OCI-LY1 (cell line): ENCODE measurements around the gene AQP12A.

ENCODE experiments used
- CTCF ChIP-seq: fragments of 200-600 bp; sonication (generic), shearing (Covaris generic); IDR thresholded peaks from 2 replicates; pipeline ENCODE4 v1.5.1; 2017; ENCODE audit warnings: mild to moderate bottlenecking, antibody characterized with exemption, low read length, moderate library complexity, mixed read lengths
- EZH2 ChIP-seq: fragments of 200-600 bp; sonication (generic), shearing (Covaris generic); IDR thresholded peaks from 2 replicates; pipeline ENCODE4 v1.8.0; 2017; ENCODE audit warnings: borderline replicate concordance, mixed run types, mild to moderate bottlenecking, antibody characterized with exemption, low read length, moderate library complexity, mixed read lengths

- TF ChIP-seq CTCF (peak; percentile 38; the same call in 1 of the 2 replicates), EZH2 (no peak)
Observed at GRCh38 chr2:240733803-240734495, 42.3 kb downstream of the AQP12A start.
